Stimulated activated CD8-positive, alpha-beta memory T cell treated with anti-CD3 and anti-CD28 coated beads, Interleukin-4, amount 100 ng/mL, for 1 hour (primary cell): Measurements from ENCODE around the gene NEDD9.

Experiments
- DNase-seq, 2 donors: peaks; one replicate each; pipeline ENCODE4 v3.0.0-alpha.2; 2020; ENCODE audit warnings: low read depth in 2 of 2, low spot score in 1 of 2

NEDD9 gene

GRCh38 chr6:11232193-11232769 lies at the start of gene NEDD9:
NEDD9 (minus strand) TSS chr6:11232668; CDS start chr6:11232515, 153 bp downstream.
- peak; percentile 87 to 88 for DNase-seq

DNA sequence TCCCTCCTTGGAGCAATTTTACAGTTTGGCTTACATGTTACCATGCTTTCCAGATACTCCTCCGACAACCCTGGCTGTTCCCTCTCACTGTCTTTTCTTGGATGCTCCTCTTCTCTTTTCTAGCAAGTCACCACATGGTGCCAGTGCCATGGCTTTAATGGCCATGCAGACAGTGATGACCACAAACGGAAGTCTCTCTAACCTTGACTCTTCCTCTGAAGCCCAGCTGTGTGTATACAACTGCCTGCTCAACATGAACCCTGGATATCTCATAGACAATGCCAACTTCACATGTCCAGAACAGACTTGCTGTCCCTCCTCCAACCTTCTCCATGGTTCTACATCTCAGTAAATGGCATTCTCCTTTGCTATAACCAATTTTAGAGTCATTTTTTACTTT lies 49.8 kb upstream of the NEDD9 start:
- DNase-seq: no peak

DNA sequence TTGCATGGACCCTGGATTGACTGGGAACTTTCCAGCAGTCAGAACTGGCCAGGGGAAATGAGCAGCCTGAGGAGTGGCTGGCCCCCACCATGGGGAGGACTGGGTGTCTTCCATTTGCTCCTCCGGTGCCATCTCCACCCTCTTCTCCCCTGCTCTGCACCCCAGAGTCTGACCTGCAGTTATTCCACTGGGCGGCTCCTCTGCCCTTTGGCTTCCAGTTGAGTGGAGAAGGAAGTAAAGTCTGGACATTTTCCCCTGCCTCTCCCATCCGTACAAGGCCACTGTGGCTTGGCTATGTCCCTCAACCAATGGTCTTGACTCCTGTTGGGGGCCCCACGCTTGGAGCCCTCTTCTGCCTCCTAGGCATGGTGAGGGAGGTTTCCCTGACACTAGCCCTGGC lies 47.9 kb upstream of the NEDD9 start:
- DNase-seq: no peak

GRCh38 chr6:11279284-11279689 lies 46.8 kb upstream of the NEDD9 start:
- no peak for DNase-seq

- DNase-seq: no peak
Measured at GRCh38 chr6:11278207-11278559, 45.7 kb upstream of the NEDD9 start.

GRCh38 chr6:11277275-11278206 lies 45.1 kb upstream of the NEDD9 start:
- DNase-seq: no peak

DNA sequence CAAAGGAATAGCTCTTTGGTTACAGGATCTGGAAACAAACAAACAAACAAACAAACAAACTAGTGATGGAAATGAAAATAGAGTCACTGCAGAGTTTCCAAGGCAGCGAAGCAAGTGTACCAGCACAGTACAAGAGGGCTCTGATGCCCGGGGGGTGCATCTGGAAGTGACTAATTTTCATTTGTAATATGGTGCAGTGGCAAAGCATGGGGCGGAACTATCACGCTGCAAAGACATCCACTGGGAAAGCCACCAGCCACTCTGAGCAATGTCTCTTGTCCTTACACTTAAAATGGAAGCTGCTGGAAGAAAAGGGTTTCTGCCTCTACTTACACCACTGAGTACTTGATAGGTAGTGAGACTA lies 44.4 kb upstream of the NEDD9 start:
- DNase-seq: no peak

- no peak for DNase-seq
Measured at GRCh38 chr6:11276228-11276627, 43.8 kb upstream of the NEDD9 start.

DNA sequence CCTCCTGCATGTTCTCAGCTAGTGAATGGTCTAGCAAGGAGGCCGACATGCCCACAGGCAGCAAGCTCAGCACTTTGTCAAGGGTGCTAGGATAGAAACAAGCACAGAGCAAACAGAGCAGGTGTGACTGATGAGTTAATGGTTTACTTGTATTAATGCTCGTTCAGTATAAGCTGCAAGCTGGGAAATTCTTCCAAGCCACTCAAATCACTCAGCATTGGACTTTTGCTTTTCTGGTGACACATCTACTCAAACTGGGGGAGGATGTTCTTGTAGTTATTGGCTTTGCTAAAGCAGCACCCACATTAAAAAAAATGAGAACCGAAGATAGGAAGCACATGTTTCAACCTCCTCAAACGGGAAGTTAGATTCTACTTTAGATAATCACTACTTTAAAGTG lies 43.1 kb upstream of the NEDD9 start:
- no peak for DNase-seq

GRCh38 chr6:11273406-11274065 lies 41.1 kb upstream of the NEDD9 start:
- DNase-seq: no peak

DNA sequence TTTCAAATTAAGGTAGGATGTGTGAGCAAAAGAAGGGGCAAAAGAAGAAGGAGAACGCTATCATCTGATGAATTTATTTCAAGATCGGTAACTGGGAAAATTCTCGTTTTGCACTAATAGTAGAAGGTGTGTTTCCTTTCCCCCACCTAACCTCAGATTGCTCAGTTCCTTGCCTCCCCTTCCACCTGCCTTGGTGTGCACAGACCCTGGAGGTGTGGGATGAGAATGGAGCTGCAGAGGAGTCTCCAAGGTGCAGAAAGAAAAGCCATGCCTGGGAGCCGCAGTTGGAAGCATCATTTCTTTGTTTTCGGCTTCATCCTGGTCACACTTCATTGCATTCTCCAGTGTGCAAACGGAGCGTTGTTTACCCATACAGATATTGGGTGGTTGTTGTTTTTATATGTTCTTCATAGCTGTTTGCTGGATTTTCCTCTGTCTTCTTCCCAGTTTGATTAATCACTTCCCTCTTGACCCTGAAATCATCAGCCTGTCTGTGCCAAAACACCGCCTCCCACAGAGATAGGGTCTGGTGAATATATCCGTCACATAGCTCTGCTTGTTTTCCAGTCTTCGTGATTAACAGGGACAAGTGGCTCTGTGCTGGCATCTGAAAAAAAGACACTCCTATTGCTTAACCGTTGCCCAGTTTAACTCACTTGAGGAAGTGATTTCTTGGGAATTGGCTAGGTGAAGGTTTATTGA lies 40.2 kb upstream of the NEDD9 start:
- DNase-seq: no peak

DNA sequence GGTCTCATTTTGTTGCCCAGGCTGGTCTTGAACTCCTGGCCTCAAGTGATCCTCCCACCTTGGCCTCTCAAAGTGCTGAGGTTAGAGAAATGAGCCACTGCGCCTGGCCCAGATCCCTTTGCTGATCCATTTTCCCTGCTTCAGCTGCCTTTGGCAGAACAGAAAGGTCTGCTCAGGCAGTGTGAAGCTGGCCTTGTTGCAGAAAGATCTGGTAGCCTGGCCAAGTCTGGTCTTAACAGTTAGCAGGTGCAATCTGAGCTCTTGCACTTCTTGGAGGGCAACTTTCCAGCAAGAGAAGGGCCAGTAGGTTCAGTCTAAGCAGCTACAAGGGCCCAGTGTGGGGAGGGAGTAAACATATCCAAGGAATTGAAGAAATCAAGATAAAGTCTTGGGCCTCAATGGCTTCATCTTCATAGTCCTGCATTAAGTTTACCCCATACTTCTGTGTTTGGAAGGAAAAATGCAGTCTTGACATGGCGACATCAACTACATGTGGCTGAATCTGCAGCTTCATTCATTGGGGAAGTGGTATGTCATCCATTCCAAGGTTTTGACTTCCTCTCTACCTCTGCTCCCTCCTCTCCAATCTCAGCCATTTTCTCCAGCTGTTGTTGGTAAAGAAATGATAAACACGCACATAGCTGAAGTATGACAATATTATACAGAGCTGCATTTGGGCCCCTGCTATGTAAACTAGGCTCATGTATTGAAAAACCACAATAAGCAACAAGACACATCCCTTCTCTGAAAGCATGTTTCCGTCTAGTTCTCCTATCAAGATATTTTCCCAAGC lies 39.0 kb upstream of the NEDD9 start:
- no peak for DNase-seq

- no peak for DNase-seq
Measured at GRCh38 chr6:11270030-11271027, 37.9 kb upstream of the NEDD9 start.

- DNase-seq: no peak
Measured at GRCh38 chr6:11268978-11269377, 36.5 kb upstream of the NEDD9 start.

GRCh38 chr6:11266926-11267325 lies 34.5 kb upstream of the NEDD9 start:
- DNase-seq: no peak

DNA sequence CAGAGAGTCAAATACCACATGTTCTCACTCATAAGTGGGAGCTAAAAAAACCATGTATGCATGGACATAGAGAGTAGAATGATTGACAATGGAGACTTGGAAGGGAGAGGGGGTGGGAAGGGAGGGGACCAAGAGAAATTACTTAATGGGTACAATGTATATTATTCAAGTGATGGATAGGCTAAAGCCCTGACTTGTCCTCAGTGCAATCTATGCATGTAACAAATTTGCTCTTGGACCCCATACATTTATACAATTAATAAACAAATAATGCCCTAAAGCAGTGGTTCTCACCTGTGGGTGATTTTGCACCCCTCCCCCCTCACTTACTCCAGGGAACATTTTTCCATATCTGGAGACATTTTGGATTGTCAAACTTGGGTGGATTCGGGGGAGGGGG lies 33.5 kb upstream of the NEDD9 start:
- DNase-seq: no peak

- DNase-seq: no peak
Measured at GRCh38 chr6:11264100-11264499, 31.6 kb upstream of the NEDD9 start.

DNA sequence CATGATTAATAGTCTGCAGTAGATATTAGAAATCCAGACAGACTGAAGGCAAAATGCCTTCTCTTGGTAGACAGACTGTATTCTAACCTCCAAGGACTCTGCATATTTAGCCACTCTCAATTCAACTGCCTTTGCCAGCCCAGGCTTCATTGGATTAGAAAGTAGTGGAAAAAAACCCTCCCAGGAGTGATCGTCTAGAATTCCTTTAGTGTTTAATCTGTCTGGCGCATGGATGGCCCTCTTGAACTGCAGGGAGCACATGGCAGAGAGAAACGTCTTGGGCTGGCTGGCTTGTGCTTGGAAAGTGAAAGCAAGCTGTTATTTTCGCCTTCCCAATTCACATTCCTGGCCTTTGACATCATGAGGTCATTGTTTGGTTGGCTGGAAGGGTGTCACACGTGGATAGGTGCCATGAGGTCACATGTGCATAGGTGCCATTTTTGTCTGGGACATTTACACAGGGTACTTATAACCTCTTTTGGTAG lies 30.9 kb upstream of the NEDD9 start:
- no peak for DNase-seq

- no peak for DNase-seq
Measured at GRCh38 chr6:11262242-11262641, 29.8 kb upstream of the NEDD9 start.
